Stimulated activated CD8-positive, alpha-beta memory T cell treated with anti-CD3 and anti-CD28 coated beads, Interleukin-12 subunit alpha, Interleukin-12 subunit beta, amount 100 ng/mL, for 24 hours (primary cell): ENCODE results near the gene GHR.

ENCODE experiments used
- DNase-seq: peaks from one replicate; pipeline ENCODE4 v3.0.0-alpha.2; 2020; ENCODE audit errors: extremely low read depth

The GHR gene

GRCh38 chr5:42462083-42462482, 38.8 kb downstream of the GHR start:
- DNase-seq = no peak

GRCh38 chr5:42467572-42467971, 44.3 kb downstream of the GHR start:
- DNase-seq = no peak

DNA sequence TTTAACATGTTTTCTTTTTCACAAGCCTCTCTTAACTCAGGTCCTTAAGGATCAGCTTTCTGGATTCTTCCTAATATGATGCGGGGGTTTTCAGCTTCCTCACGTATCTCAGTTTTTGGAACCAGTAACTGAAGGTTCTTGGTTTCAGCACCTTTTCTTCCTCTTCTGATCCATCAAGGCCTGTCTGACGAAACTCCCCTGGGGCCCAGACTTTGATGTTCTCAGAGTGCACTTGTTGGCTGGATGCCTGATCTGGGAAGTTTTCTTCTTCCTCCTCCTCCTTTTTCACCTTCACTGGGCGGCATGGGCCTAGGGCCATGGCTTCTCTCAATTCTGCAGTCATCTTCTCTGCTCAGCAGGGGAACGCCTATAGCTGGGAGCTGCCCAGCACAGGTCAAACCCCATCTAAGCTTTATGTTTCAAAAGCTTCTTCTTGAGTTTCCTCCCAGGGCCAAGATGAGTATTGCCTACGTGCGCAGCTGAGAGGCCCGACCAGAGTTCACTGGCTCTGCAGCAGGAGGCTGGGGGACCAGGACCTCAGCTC, 44.8 kb downstream of the GHR start:
- no peak for DNase-seq

- no peak for DNase-seq
Measured at GRCh38 chr5:42483472-42484154, 60.4 kb downstream of the GHR start.

DNA sequence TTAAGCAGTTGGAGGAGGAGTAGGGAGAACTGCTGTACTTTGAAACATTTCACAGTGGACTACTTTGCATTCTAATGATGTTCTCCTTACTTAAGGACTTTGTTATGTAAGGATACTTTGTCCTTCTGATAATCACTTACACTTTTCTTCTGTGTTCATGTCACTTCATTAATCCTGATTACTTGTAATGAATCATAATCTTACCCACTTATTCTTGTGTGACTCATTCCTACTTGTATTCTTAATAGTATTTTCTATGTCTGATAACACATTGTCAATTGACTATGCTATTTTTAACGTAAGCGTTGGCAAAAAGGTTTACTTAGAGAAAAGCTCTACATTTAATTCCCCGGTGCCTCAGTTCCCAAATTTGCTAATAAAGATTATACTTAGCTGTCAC, 63.8 kb downstream of the GHR start:
- DNase-seq = no peak

DNA sequence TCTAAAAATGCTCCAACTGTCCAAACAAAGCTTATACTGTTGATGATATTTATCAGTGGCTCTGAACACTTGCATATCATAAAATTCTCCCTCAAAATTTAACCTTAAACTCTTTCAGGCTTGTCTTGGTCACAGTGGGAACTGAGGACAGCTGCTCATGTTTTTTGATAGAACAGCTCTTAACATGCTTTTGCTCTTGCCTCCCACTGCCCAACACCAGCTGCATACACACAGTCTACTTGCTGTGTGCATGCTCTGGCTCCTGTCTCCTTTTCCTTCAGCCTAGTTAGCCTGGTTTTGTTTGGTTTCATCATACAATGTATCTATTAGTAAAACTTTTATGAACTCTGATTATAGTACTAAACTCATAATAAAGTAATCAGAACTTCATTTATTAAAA, 64.6 kb downstream of the GHR start:
- no peak for DNase-seq

GRCh38 chr5:42490831-42491230, 67.6 kb downstream of the GHR start:
- DNase-seq = no peak

GRCh38 chr5:42491699-42492098, 68.5 kb downstream of the GHR start:
- DNase-seq = no peak

- no peak for DNase-seq
Measured at GRCh38 chr5:42492974-42493373, 69.7 kb downstream of the GHR start.

DNA sequence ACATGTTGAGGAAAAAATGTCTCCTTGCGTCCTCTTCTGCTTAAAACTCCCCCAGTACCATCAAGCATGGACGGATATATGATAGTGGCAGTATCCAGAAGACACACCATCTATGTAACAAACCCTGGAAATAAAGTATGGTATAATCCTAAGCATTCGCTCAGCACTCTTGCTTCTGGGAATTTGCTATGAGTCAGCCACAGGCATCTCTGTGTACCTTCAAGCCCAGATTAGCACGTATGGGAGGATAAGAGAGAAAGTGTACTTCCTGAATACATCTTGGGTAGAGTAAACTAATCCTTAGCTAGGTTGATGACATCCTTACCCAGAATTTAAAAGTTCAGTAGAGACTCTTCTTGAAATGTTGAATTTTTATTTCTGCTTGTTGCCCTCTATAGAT, 71.2 kb downstream of the GHR start:
- DNase-seq = no peak

GRCh38 chr5:42495914-42496313, 72.7 kb downstream of the GHR start:
- no peak for DNase-seq

GRCh38 chr5:42496397-42497156, 73.3 kb downstream of the GHR start:
- no peak for DNase-seq

- DNase-seq = no peak
Measured at GRCh38 chr5:42498000-42498399, 74.8 kb downstream of the GHR start.

DNA sequence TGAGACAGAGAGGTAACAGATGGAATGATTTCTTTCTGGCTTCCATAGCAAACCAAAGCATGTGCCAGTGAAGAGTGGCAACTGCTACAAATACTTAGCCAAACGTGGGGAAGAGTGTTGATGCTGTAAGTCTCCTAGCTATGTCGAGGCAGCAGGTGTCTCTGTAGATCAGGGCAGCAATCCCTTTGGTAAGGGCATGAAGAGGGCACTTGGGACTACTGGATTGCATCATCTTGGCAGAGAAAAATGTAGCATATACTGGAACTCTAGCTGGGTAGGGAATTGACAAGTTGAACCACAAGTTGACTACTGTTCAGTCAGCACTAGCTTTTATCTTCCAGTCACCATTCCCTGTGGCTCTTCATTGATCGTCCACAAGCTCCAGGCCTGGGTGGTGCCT, 75.8 kb downstream of the GHR start:
- DNase-seq = no peak

GRCh38 chr5:42500003-42500599, 76.9 kb downstream of the GHR start:
- DNase-seq = no peak

GRCh38 chr5:42502613-42503470, 79.6 kb downstream of the GHR start:
- no peak for DNase-seq

GRCh38 chr5:42506662-42507061, 83.4 kb downstream of the GHR start:
- no peak for DNase-seq

DNA sequence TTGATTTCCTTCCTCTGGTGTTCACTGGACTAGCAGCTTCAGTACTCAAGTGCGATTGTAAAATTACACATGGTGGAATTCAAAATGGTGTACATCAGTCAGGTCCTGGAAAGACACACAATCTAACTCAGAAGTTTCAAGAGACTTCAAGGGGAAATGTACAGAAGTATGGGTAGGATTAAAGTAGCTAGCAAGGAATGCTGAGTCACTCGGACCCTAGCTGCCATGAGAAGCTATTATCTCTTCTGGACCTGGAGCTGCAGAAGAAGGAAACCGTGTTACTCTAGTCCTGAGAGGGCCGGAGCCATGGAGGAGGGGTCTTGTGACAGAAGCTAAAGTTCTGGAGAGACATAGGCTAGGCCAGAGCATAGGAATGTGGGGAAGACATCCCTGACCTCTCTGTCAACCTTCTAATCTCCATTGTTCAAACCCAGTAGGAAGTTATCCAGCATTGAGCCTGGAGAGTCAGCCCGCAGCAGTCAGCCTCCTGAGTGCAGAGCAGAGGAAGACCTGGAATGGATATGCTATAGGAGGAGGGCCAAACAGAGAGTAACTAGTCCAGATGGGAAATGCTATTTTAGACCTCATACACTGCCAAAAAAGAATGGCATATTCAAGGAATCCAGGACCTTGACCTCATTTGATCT, 84.3 kb downstream of the GHR start:
- DNase-seq = no peak

DNA sequence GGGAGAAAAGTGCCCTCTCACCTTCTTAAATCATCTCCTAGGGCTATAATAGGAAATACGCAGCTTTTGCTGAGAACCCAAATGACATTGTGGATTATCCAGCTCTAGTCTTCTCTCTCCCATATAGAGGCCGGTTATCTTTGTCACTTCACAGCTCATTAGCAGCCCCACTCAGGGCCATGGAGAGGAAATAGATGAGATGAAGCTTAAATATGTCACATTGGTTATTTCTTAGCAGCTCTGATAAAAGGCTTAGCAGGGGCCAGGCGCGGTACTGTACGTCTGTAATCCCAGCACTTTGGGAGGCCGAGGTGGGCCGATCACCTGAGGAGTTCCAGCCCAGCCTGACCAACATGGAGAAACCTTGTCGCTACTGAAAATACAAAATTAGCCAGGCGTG, 90.0 kb downstream of the GHR start:
- no peak for DNase-seq

DNA sequence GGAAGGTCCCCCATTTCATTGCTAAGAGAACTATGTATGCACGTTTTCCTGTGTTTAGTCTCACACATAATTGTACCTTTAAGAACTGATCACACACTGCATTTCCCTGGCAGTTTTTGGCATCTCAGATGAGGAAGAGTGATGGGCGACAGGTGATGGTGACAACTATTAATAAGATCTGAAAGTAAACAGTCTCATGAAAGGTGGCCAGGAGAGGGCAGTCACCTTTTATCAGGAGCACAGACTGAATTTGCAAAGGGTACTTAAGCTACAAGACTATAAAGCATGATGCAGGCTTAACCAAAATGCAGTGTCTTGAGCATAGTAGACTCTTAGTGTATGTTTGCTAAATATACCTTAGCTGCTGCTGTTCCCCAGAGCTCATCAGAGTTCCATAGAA, 91.5 kb downstream of the GHR start:
- no peak for DNase-seq

GRCh38 chr5:42515504-42515903, 92.3 kb downstream of the GHR start:
- DNase-seq = no peak
